GM20000 (cell line): ENCODE measurements around the gene NPPC.

Experiments used
- DNase-seq: peaks from one replicate; pipeline ENCODE4 v3.0.0; 2012; ENCODE audit warnings: low spot score
- CTCF ChIP-seq: IDR thresholded peaks from 2 replicates; pipeline ENCODE4 v1.5.1; 2012; ENCODE audit warnings: mild to moderate bottlenecking, control low read depth; ENCODE audit errors: extremely low read depth, missing control alignments

NPPC gene

GRCh38 chr2:231942180-231942579, 16.0 kb upstream of the NPPC start:
- DNase-seq, result no peak
- no peak for TF ChIP-seq CTCF

- no peak for TF ChIP-seq CTCF
- DNase-seq, result no peak
These were observed 15.5 kb upstream of the NPPC start for GRCh38 chr2:231941673-231942072.

GRCh38 chr2:231940795-231941194, 14.6 kb upstream of the NPPC start:
- no peak for DNase-seq

GRCh38 chr2:231939022-231939421, 12.8 kb upstream of the NPPC start:
- no peak for DNase-seq
- TF ChIP-seq CTCF, result no peak

More at GRCh38 chr2:231940795-231941194, 14.6 kb upstream of the NPPC start:
- no peak for TF ChIP-seq CTCF

- TF ChIP-seq CTCF, result no peak
- DNase-seq, result no peak
These were observed 10.9 kb upstream of the NPPC start for GRCh38 chr2:231937057-231937456.

- no peak for TF ChIP-seq CTCF
- DNase-seq, result no peak
These were observed 10.3 kb upstream of the NPPC start for GRCh38 chr2:231936491-231936890.

DNA sequence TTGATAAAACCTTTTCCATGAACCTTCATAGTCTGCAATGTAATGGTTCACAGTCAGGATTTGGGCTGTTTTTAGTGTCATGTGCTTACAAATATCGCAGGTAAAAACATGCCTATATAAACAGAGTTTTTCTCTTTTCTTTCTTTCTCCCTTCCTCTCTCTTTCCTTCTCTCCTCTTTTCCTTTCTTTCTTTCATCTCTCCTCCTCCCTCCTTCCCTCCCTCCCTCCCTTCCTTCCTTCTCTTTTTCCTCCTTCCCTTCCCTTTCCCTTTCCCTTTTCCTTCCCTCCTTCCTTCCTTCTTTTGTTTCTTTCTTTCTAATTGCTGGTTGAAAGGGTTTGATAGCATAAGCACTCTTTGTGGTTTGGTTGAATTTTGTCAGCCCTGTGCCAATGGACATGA, 9.6 kb upstream of the NPPC start:
- TF ChIP-seq CTCF, result no peak
- DNase-seq, result no peak
